ENCODE data around the gene WDHD1. TPM values are rescaled to one million over a fixed set of nuclear protein-coding genes. Genes with fewer than 3 reads are reported as not detected.

Gene WDHD1
- total RNA-seq, 1 experiment from 2014 or later, result 45.9 TPM

DNA sequence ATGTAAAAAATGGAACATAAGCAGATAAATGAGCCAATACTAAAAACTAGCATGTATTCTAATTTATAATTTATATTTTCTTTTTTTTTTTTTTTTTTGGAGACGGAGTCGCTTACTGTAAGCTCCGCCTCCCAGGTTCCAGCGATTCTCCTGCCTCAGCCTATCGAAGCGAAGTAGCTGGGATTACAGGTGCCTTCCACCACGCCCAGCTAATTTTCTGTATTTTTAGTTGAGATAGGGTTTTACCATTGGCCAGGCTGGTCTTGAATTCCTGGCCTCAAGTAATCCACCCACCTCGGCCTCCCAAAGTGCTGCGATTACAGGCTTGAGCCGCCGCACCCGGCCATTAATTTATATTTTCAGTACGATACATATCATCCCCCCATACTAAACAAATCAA lies 27.2 kb upstream of the WDHD1 start:
- peaks cover 79% of the 10 kb centered on the region for H3K79me2 ChIP-seq (ENCODE audit: low read length)
- peaks cover 21% of the 10 kb centered on the region for H3K4me1 ChIP-seq (ENCODE audit: insufficient read depth, low read length)
- H3K27me3 ChIP-seq (ENCODE audit: low read length), result no peaks in the 10 kb centered on the region
- H3F3A ChIP-seq (ENCODE audit: low read length, unreplicated experiment), result no peaks in the 10 kb centered on the region
- POLR2A ChIA-PET (ENCODE audit: unreplicated experiment), result no interaction called here
- CTCF ChIA-PET, result no interaction called here
- H3K27ac ChIP-seq (ENCODE audit: low read length), result no peak overlapping the region
- no peaks in the 10 kb centered on the region for H3K9me3 ChIP-seq (ENCODE audit: low read length)
- H3K36me3 ChIP-seq (ENCODE audit: low read depth, low read length), result peaks cover 33% of the 10 kb centered on the region
- H2AFZ ChIP-seq (ENCODE audit: low read length), result no peak overlapping the region
- H4K20me1 ChIP-seq (ENCODE audit: low read length), result peaks cover 58% of the 10 kb centered on the region
- no peak overlapping the region for H3K4me3 ChIP-seq (ENCODE audit: low read length)
- ATAC-seq (no peak), DNase-seq (no peak)
- no TSS peak for BruUV-seq (replicated peaks)
- no peaks in the 10 kb centered on the region for H3K9me2 ChIP-seq (replicated peaks; ENCODE audit: low read length)
- H3K9ac ChIP-seq (ENCODE audit: low read length), result no peak overlapping the region
- no peak for TF ChIP-seq EZH2 (IDR thresholded peaks at IDR 0.05; ENCODE audit: low read length, unreplicated experiment)
- TF ChIP-seq, protein P1, sequence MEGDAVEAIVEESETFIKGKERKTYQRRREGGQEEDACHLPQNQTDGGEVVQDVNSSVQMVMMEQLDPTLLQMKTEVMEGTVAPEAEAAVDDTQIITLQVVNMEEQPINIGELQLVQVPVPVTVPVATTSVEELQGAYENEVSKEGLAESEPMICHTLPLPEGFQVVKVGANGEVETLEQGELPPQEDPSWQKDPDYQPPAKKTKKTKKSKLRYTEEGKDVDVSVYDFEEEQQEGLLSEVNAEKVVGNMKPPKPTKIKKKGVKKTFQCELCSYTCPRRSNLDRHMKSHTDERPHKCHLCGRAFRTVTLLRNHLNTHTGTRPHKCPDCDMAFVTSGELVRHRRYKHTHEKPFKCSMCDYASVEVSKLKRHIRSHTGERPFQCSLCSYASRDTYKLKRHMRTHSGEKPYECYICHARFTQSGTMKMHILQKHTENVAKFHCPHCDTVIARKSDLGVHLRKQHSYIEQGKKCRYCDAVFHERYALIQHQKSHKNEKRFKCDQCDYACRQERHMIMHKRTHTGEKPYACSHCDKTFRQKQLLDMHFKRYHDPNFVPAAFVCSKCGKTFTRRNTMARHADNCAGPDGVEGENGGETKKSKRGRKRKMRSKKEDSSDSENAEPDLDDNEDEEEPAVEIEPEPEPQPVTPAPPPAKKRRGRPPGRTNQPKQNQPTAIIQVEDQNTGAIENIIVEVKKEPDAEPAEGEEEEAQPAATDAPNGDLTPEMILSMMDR (conservative IDR thresholded peaks at IDR 0.05; ENCODE audit: low read depth, low read length), result no peak
- no peak for TF ChIP-seq EZH2phosphoT487 (IDR thresholded peaks at IDR 0.05; ENCODE audit: borderline replicate concordance, low read length)
- intact Hi-C loops (cut with micrococcal nuclease), result no loop called here
- H3K4me2 ChIP-seq (ENCODE audit: low read length), result peak overlapping the region; percentile 7; the same call in 1 of the 2 replicates

- POLR2A ChIA-PET (ENCODE audit: unreplicated experiment), result no interaction called here
- no TSS peak for BruUV-seq (replicated peaks)
Observed at GRCh38 chr14:55053500-55053899, 26.6 kb upstream of the WDHD1 start.

DNA sequence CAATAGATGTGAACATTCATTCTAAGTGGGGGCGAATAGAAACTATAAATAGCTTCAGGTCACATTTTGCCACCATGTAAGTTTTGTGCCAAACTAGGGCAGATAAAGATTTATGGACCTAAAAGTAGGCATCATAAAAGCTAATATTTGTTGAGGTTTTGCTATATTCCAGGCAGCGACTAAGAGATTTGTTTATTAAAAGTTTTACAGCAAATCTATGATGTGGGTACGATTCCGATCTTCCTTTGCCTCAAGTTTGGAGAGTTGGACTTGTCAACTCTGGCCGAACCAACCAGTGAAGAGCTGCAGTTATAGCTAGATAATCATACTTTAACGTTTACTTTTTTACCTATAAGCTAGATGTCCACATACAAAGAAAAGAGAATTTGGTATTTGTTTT lies 26.1 kb upstream of the WDHD1 start:
- peak; percentile 53 for DNase-seq
- Histone ChIP-seq H2AFZ (ENCODE audit: low read length) (no peak overlapping the region), H3K4me1 (ENCODE audit: insufficient read depth, low read length) (peaks cover 30% of the 10 kb centered on the region), H3K9ac (ENCODE audit: low read length) (peak overlapping the region; percentile 96), H3K4me2 (ENCODE audit: low read length) (peak overlapping the region; percentile 89), H3F3A (ENCODE audit: low read length, unreplicated experiment) (peaks cover 9% of the 10 kb centered on the region), H3K27me3 (ENCODE audit: low read length) (no peaks in the 10 kb centered on the region), H3K27ac (ENCODE audit: low read length) (no peak overlapping the region; the same call in 1 of the 2 replicates), H4K20me1 (ENCODE audit: low read length) (peaks cover 53% of the 10 kb centered on the region), H3K9me3 (ENCODE audit: low read length) (no peaks in the 10 kb centered on the region), H3K9me2 (replicated peaks; ENCODE audit: low read length) (no peaks in the 10 kb centered on the region), H3K79me2 (ENCODE audit: low read length) (peaks cover 69% of the 10 kb centered on the region), H3K36me3 (ENCODE audit: low read depth, low read length) (peaks cover 27% of the 10 kb centered on the region), H3K4me3 (ENCODE audit: low read length) (peak overlapping the region; percentile 90)
- intact Hi-C loops (cut with micrococcal nuclease), result loop anchor here (2.0 kb wide), 1 partner anchor 18 kb away; no protein-coding TSS in a partner anchor
- CTCF ChIA-PET, result interaction anchor here (0.6 to 1.3 kb wide), 2 partner anchors 108 to 393 kb away, joined by 4 to 5 read pairs; no protein-coding TSS in a partner anchor
- no peak for ATAC-seq
- TF ChIP-seq EZH2phosphoT487 (IDR thresholded peaks at IDR 0.05; ENCODE audit: borderline replicate concordance, low read length), result no peak
- TF ChIP-seq, protein P1 (conservative IDR thresholded peaks at IDR 0.05; ENCODE audit: low read depth, low read length), result no peak
- no peak for TF ChIP-seq EZH2 (IDR thresholded peaks at IDR 0.05; ENCODE audit: low read length, unreplicated experiment)
- POLR2A ChIA-PET (ENCODE audit: unreplicated experiment), result interaction anchor here (0.5 to 0.6 kb wide), 2 partner anchors 41 to 225 kb away, joined by 5 to 8 read pairs; no protein-coding TSS in a partner anchor
- BruUV-seq (replicated peaks), result no TSS peak

More at GRCh38 chr14:55053500-55053899, 26.6 kb upstream of the WDHD1 start:
- H3F3A ChIP-seq (ENCODE audit: low read length, unreplicated experiment), result peaks cover 4% of the 10 kb centered on the region
- no peaks in the 10 kb centered on the region for H3K9me2 ChIP-seq (replicated peaks; ENCODE audit: low read length)
- H3K27ac ChIP-seq (ENCODE audit: low read length), result no peak overlapping the region
- no peak for ATAC-seq
- H3K9ac ChIP-seq (ENCODE audit: low read length), result no peak overlapping the region
- no peak for TF ChIP-seq EZH2phosphoT487 (IDR thresholded peaks at IDR 0.05; ENCODE audit: borderline replicate concordance, low read length)
- intact Hi-C loops (cut with micrococcal nuclease), result loop anchor here (2.0 kb wide), 1 partner anchor 17 kb away; no protein-coding TSS in a partner anchor
- no peaks in the 10 kb centered on the region for H3K27me3 ChIP-seq (ENCODE audit: low read length)
- H4K20me1 ChIP-seq (ENCODE audit: low read length), result peaks cover 58% of the 10 kb centered on the region
- no peaks in the 10 kb centered on the region for H3K9me3 ChIP-seq (ENCODE audit: low read length)
- peaks cover 25% of the 10 kb centered on the region for H3K4me1 ChIP-seq (ENCODE audit: insufficient read depth, low read length)
- DNase-seq, result no peak
- H2AFZ ChIP-seq (ENCODE audit: low read length), result no peak overlapping the region
- H3K79me2 ChIP-seq (ENCODE audit: low read length), result peaks cover 74% of the 10 kb centered on the region
- CTCF ChIA-PET, result interaction anchor here (0.6 to 1.3 kb wide), 2 partner anchors 107 to 393 kb away, joined by 4 to 5 read pairs; no protein-coding TSS in a partner anchor
- H3K36me3 ChIP-seq (ENCODE audit: low read depth, low read length), result peaks cover 31% of the 10 kb centered on the region
- H3K4me2 ChIP-seq (ENCODE audit: low read length), result peak overlapping the region; percentile 89
- H3K4me3 ChIP-seq (ENCODE audit: low read length), result peak overlapping the region; percentile 90

All from PC-3 (cell line).